ENCODE data around the gene MARK1. TPM values are rescaled to one million over a fixed set of nuclear protein-coding genes. Genes with fewer than 3 reads are reported as not detected.

The MARK1 gene
- total RNA-seq, 1 experiment from 2014 or later: 17.8 TPM

GRCh38 chr1:220691053-220691684 lies 163.2 kb downstream of the MARK1 start:
- H3K79me2 ChIP-seq (ENCODE audit: insufficient read depth, low read length): no peaks in the 10 kb centered on the region
- no peak overlapping the region for H3K23ac ChIP-seq (ENCODE audit: insufficient read length, low read depth, low read length)
- no peak overlapping the region for H2AK5ac ChIP-seq (ENCODE audit: insufficient read length, low read length)
- no CpG with 5 or more reads among the region's 14 CpGs for WGBS (ENCODE audit: extremely low coverage, insufficient read length, low lambda C conversion rate)
- H2AFZ ChIP-seq (ENCODE audit: low read length): no peak overlapping the region
- peaks cover 10% of the 10 kb centered on the region for H3K23me2 ChIP-seq (ENCODE audit: insufficient read length, low read depth, low read length, poor library complexity, severe bottlenecking)
- Mint-ChIP-seq H3K36me3 (ENCODE audit: insufficient read depth in 1 of 3, low read depth in 3 of 3) (no peaks in the 10 kb centered on the region), H3K4me1 (peaks cover 15 to 17% of the 10 kb centered on the region in 2 experiments), H3K27ac (no peak overlapping the region), H3K9me3 (no peaks in the 10 kb centered on the region), H3K27me3 (ENCODE audit: low read depth) (peaks cover 41% of the 10 kb centered on the region), H3K4me3 (peak overlapping the region; percentile 89 to 93)
- no peak overlapping the region for H3K18ac ChIP-seq (ENCODE audit: insufficient read length, low read depth, low read length)
- no peak overlapping the region for H4K91ac ChIP-seq (ENCODE audit: insufficient read length, low read depth, low read length)
- H3K79me1 ChIP-seq (ENCODE audit: insufficient read depth, low read depth, low read length, poor library complexity, severe bottlenecking): no peaks in the 10 kb centered on the region
- H3K9me3 ChIP-seq (ENCODE audit: control insufficient read depth, low read depth, low read length): no peaks in the 10 kb centered on the region
- no peak overlapping the region for H3K9ac ChIP-seq (ENCODE audit: extremely low read depth, insufficient read length, low read length)
- H3T11ph ChIP-seq (ENCODE audit: low read length): no peak overlapping the region
- H3K56ac ChIP-seq (ENCODE audit: insufficient read length, low read depth, low read length): no peak overlapping the region
- peaks cover 8% of the 10 kb centered on the region for H3K27me3 ChIP-seq (ENCODE audit: insufficient read depth, low read length)
- no peak for DNase-seq
- H3K4ac ChIP-seq (ENCODE audit: low read depth, low read length): no peak overlapping the region
- peak overlapping the region; percentile 82 for H3K4me2 ChIP-seq (ENCODE audit: insufficient read depth, insufficient read length, low read length)
- H2BK12ac ChIP-seq (ENCODE audit: insufficient read length, low read depth, low read length): no peak overlapping the region
- H3K27ac ChIP-seq (ENCODE audit: insufficient read length, low read depth, low read length): no peak overlapping the region
- H4K20me1 ChIP-seq (ENCODE audit: control insufficient read depth, insufficient read depth, insufficient read length): no peaks in the 10 kb centered on the region
- H3K4me1 ChIP-seq (ENCODE audit: insufficient read depth, low read length): no peaks in the 10 kb centered on the region
- no peak overlapping the region for H2BK20ac ChIP-seq (ENCODE audit: low read depth, low read length, poor library complexity, severe bottlenecking)
- no peak for TF ChIP-seq CTCF (conservative IDR thresholded peaks at IDR 0.05)
- H2BK15ac ChIP-seq (ENCODE audit: low read depth, low read length): no peak overlapping the region
- H3K14ac ChIP-seq (ENCODE audit: insufficient read depth, low read length): no peak overlapping the region
- no peak overlapping the region for H4K5ac ChIP-seq (ENCODE audit: insufficient read length, low read depth, low read length)
- no peak overlapping the region for H2BK5ac ChIP-seq (ENCODE audit: insufficient read length, low read length)
- H4K8ac ChIP-seq (replicated peaks; ENCODE audit: insufficient read length, low read depth, low read length): no peak overlapping the region
- H2BK120ac ChIP-seq (ENCODE audit: low read depth, low read length, poor library complexity, severe bottlenecking): no peak overlapping the region
